HepG2 (cell line): ENCODE results near the gene SRSF10. TPM values are rescaled to one million over a fixed set of nuclear protein-coding genes. Genes with fewer than 3 reads are reported as not detected.

ENCODE experiments used
- ATAC-seq: fragments of 200-7000 bp; cut with Tn5 transposase; 3 replicates; pipeline ENCODE4 v1.9.1; 2020; ENCODE audit warnings: mild to moderate bottlenecking, moderate library complexity
- BruUV-seq: library from RNA; stranded (reverse); fragments of 400-500 nt; replicated peaks from 2 replicates; lab custom pipeline; 2021; lab: Mats Ljungman, UMichigan
- CTCF ChIA-PET: fragments of 300-600 bp; formaldehyde crosslinking; extraction: SDS; loops from one replicate; lab custom pipeline; 2021; ENCODE audit warnings: low total read pairs, inconsistent platforms, low intra/inter-chr PET ratio; lab: Yijun Ruan, JAX
- POLR2A ChIA-PET: fragments of 350-600 bp; sonication (Branson Sonifier 250); formaldehyde crosslinking; loops from one replicate; lab custom pipeline; 2020; ENCODE audit warnings: antibody characterized with exemption, inconsistent platforms; lab: Yijun Ruan, JAX
- DNase-seq: peaks from one replicate; pipeline ENCODE4 v3.0.0-alpha.2; 2015; ENCODE audit warnings: low spot score
- FAIRE-seq: peaks from 3 replicates; lab custom pipeline; 2011; peaks lifted over from hg19 to GRCh38; lab: Jason Lieb, UNC
- H2AFZ ChIP-seq: one replicate; pipeline ENCODE4 v1.6.1; 2011; ENCODE audit warnings: low read length, inconsistent platforms
- H3K27ac ChIP-seq: fragments of 300-600 bp; 3 replicates; pipeline ENCODE4 v1.8.0; 2011; ENCODE audit warnings: mixed run types, mild to moderate bottlenecking, mixed read lengths, low read length, inconsistent platforms; ENCODE audit not compliant: insufficient read depth; ENCODE audit errors: extremely low read length
- H3K27me3 ChIP-seq, 2 experiments: fragments of 200-600 bp in 1 of 2; 2 replicates in 1 of 2; 3 replicates in 1 of 2; pipeline versions ENCODE4 v1.6.0 to v1.8.0; 2011; ENCODE audit warnings: low read length in 2 of 2, mild to moderate bottlenecking in 2 of 2, moderate library complexity in 2 of 2, inconsistent platforms in 1 of 2; ENCODE audit not compliant: insufficient read depth in 2 of 2, control insufficient read depth in 1 of 2
- H3K36me3 ChIP-seq, 2 experiments: fragments of 200-600 bp in 1 of 2; replicated peaks in 1 of 2; 2 replicates in 1 of 2; 3 replicates in 1 of 2; pipeline versions ENCODE4 v1.5.1 to v1.8.0; 2011; ENCODE audit warnings: low read length in 2 of 2, inconsistent platforms in 1 of 2; ENCODE audit not compliant: insufficient read depth in 2 of 2, control insufficient read depth in 1 of 2
- H3K4me1 ChIP-seq: 2 replicates; pipeline ENCODE4 v1.5.1; 2012; ENCODE audit warnings: low read length, inconsistent platforms; ENCODE audit not compliant: insufficient read depth
- H3K4me2 ChIP-seq: 2 replicates; pipeline ENCODE4 v1.6.0; 2011; ENCODE audit warnings: low read depth, low read length, inconsistent platforms
- H3K4me3 ChIP-seq, 3 experiments: fragments of 200-600 bp in 1 of 3; sonication (generic), shearing (Covaris generic) in 1 of 3; replicated peaks in 1 of 3; 2 replicates each; pipeline ENCODE4 v1.5.1; 2011 to 2016; ENCODE audit warnings: low read length in 3 of 3, inconsistent platforms in 2 of 3, low read depth in 2 of 3, mild to moderate bottlenecking in 2 of 3, control low read depth in 1 of 3, mixed read lengths in 1 of 3; ENCODE audit not compliant: insufficient read depth in 1 of 3
- H3K79me2 ChIP-seq: one replicate; pipeline ENCODE4 v1.6.1; 2011; ENCODE audit warnings: low read length, inconsistent platforms; ENCODE audit not compliant: insufficient read depth
- H3K9ac ChIP-seq: 2 replicates; pipeline ENCODE4 v1.6.0; 2011; ENCODE audit warnings: mild to moderate bottlenecking, low read depth, low read length, inconsistent platforms; ENCODE audit not compliant: insufficient read depth
- H3K9me3 ChIP-seq: 2 replicates; pipeline ENCODE4 v1.5.1; 2012; ENCODE audit warnings: mild to moderate bottlenecking, low read length
- H4K20me1 ChIP-seq: 2 replicates; pipeline ENCODE4 v1.6.0; 2011; ENCODE audit warnings: inconsistent platforms, mild to moderate bottlenecking, low read length, moderate library complexity; ENCODE audit not compliant: insufficient read depth
- AGO2 ChIP-seq: fragments of 200-400 bp; formaldehyde crosslinking; optimal IDR thresholded peaks from 2 replicates; pipeline ENCODE3; 2017; ENCODE audit warnings: mild to moderate bottlenecking, low read depth, low read length, moderate library complexity
- POLR2AphosphoS2 ChIP-seq: IDR thresholded peaks from 2 replicates; pipeline ENCODE4 v1.6.1; 2011; ENCODE audit warnings: low read depth, low read length, improper control_type of control experiment
- SSRP1 ChIP-seq: IDR thresholded peaks from 2 replicates; pipeline ENCODE4 v1.6.1; 2016; ENCODE audit warnings: control low read depth
- TFAP4 ChIP-seq: sonication (generic); IDR thresholded peaks from 2 replicates; pipeline ENCODE4 v1.6.1; 2016; ENCODE audit warnings: low read depth, borderline replicate concordance
- ZKSCAN1 ChIP-seq: fragments of 150-350 bp; IDR thresholded peaks from 2 replicates; pipeline ENCODE4 v1.6.1; 2014; ENCODE audit warnings: low read length
- ZNF569 ChIP-seq: sonication (generic); formaldehyde crosslinking; IDR thresholded peaks from 2 replicates; pipeline ENCODE4 v1.5.0; 2020; ENCODE audit warnings: mild to moderate bottlenecking, missing genetic modification reagents, moderate library complexity, borderline replicate concordance
- ZNF629 ChIP-seq: sonication (generic); formaldehyde crosslinking; conservative IDR thresholded peaks from 2 replicates; pipeline ENCODE4 v1.5.0; 2020; ENCODE audit warnings: missing genetic modification reagents
- WGBS: methylation state at CpG from one replicate; pipeline ENCODE4 v1.1.6; 2017; ENCODE audit warnings: low lambda C conversion rate; 5-methylcytosine and 5-hydroxymethylcytosine counted together
- in situ Hi-C: cut with HindIII; loops from 2 replicates; pipeline ENCODE4 v1.10.0; 2017; ENCODE audit warnings: low pct_unique_long_range_greater_than_20kb; ENCODE audit not compliant: extremely low pct_ligation_motif_present
- intact Hi-C: fragments of 100-400 bp; cut with micrococcal nuclease; formaldehyde crosslinking; loops from one replicate; pipeline ENCODE4 v1.10.0; 2022; ENCODE audit not compliant: unreplicated experiment
- polyA plus RNA-seq, 8 experiments: library from polyadenylated mRNA; depleted of rRNA in 3 of 8; stranded (reverse) in 7 of 8; unstranded in 1 of 8; fragments of >200 nt; fragmentation: Illumina TruSeq in 4 of 8; extraction: Trizol in 4 of 8; gene quantifications; 2 replicates each; pipeline versions ENCODE4 v1.2.1 to v1.2.3, GENCODE V29; 2011 to 2016; ENCODE audit warnings: low read depth in 4 of 8, missing spikeins in 1 of 8, mixed read lengths in 1 of 8; ENCODE audit not compliant: insufficient read depth in 1 of 8
- total RNA-seq, 5 experiments: library from RNA; depleted of rRNA; stranded (reverse); fragments of >200 nt; fragmentation: Illumina TruSeq; extraction: Trizol; gene quantifications; 2 replicates each; pipeline ENCODE4 v1.2.3, GENCODE V29; 2016; ENCODE audit warnings: low read depth in 1 of 5

The SRSF10 gene
- total and polyA plus RNA-seq, 2 of the 13 experiments (the other 11 are each of a cell fraction or from before 2014, with no cell fraction given): 126 to 186 TPM

DNA sequence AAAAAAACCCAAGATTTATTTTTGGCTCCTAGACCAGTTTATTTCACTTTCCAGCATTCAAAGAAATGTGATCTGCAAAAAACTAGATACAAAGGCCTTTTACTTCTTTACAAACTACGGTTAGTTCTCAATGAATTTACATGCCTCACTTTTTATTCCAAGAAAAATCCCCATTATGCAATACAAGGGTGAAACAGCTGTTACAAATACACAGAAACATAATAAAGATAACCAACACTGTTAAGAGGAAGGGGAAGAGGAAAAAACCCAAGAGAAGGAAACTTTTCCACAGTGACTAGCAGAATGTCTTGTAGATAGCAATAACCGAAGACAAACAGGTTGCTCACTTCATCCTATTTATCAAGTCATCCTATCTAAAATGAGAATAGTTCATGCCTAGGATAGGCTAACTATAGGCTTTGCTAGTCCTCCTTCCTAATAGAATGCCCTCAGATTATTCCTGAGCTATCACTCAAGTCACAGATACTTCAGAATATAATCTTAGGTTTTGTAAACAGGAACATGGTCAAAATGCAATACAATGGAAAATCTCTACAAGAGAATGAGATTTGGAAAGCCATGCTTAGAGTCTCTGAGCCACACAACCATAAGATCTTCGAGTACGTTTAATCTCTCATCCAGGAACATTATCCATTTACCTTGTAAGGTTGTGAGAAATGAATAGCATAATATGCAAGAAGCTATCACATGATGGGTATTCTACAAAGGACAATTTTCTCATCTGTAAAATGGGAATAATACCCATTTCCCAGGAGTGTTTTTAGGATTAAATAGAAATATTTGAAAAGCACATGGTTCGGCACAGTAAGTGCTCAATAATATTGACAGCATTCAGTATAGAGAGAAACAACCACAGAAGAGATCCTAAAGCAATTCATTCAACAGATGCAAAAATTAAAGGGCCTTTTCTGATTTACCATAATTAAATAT is 15.1 kb downstream of the SRSF10 start:
- no peak for TF ChIP-seq ZKSCAN1
- TF ChIP-seq AGO2: peak; percentile 27
- TF ChIP-seq ZNF569 (CRISPR knock-in tag): no peak
- TF ChIP-seq SSRP1 (CRISPR knock-in tag): peak; percentile 36; the same call in 1 of the 2 replicates
- TF ChIP-seq ZNF629 (CRISPR knock-in tag): peak; percentile 65
- TF ChIP-seq TFAP4: 0 out of 2 replicates have a peak, but pooled peaks have one; percentile 21
- TF ChIP-seq POLR2AphosphoS2: 0 out of 2 replicates have a peak, but pooled peaks have one; percentile 35
- Histone ChIP-seq H3K4me1 (no peaks in the 10 kb centered on the region), H3K27ac (no peak overlapping the region), H2AFZ (no peak overlapping the region), H3K4me2 (no peak overlapping the region), H3K4me3 (no peak overlapping the region), H4K20me1 (peaks cover 20% of the 10 kb centered on the region; the same call in 1 of the 2 replicates), H3K79me2 (peaks cover 30% of the 10 kb centered on the region), H3K9ac (no peak overlapping the region), H3K36me3 (peaks cover 0 to 17% of the 10 kb centered on the region in 2 experiments; a peak in 4 of 5 replicates), H3K27me3 (peaks cover 0 to 4% of the 10 kb centered on the region in 2 experiments; a peak in 1 of 5 replicates), H3K9me3 (no peaks in the 10 kb centered on the region)
- BruUV-seq: no TSS peak
- intact Hi-C loops (no loop called here), in situ Hi-C loops (no loop called here)
- FAIRE-seq: no peak
- POLR2A ChIA-PET: interaction anchor here (0.6 to 2.7 kb wide), 6 partner anchors 12 to 187 kb away, joined by 3 to 21 read pairs (median 5); partner anchors contain the start of genes PITHD1 and SRSF10
- WGBS: 96% methylated on average over 5 of the region's 5 CpGs
- no peak for DNase-seq
- CTCF ChIA-PET: no interaction called here
- ATAC-seq: peak; percentile 20; the same call in 1 of the 3 replicates
